ENCODE results near the gene ULK2.

DNA sequence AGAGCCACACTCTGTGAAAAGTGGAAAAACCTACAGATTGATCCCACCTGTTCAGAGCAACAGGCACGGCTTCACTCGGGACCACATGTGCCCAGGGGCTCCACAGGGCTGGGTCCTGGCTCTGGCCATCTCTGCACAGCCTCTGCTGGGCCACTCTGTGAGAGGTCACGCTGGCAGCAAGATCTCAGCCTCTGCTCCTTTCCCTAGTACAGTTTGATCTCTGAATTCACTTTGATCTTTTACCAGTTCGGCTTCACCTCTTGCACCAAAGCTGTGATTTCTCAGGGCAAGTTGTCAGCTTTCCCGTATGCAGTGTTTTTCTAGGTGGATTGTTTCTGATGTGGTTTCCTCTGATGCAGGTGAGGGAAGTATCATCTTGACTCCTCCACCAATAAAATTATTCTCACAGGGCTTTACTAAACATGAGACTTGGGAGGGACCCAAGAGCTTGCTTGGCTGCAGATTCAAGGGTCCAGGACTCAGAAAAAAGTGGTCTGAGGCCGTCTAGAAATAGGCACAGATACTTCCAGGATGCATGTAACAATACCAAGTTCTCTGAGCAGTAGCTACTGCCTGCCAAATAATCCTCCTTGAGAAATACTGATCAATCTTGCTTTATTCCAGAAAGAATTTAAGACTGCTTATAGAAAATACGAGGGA is 95.6 kb downstream of the ULK2 start:
- TF ChIP-seq BHLHE40 (IDR thresholded peaks at IDR 0.05; ENCODE audit: borderline replicate concordance) = no peak
- no peak for TF ChIP-seq FOXA1 (IDR thresholded peaks at IDR 0.05)
- TF ChIP-seq SP1 (IDR thresholded peaks at IDR 0.05) = no peak
- TF ChIP-seq ZNF384 (IDR thresholded peaks at IDR 0.05) = no peak
- TF ChIP-seq ELF4 (IDR thresholded peaks at IDR 0.05) = no peak
- TF ChIP-seq FOXK2 (IDR thresholded peaks at IDR 0.05) = no peak
- TF ChIP-seq, protein P1, sequence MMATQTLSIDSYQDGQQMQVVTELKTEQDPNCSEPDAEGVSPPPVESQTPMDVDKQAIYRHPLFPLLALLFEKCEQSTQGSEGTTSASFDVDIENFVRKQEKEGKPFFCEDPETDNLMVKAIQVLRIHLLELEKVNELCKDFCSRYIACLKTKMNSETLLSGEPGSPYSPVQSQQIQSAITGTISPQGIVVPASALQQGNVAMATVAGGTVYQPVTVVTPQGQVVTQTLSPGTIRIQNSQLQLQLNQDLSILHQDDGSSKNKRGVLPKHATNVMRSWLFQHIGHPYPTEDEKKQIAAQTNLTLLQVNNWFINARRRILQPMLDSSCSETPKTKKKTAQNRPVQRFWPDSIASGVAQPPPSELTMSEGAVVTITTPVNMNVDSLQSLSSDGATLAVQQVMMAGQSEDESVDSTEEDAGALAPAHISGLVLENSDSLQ (IDR thresholded peaks at IDR 0.05) = no peak
- TF ChIP-seq HDGF (IDR thresholded peaks at IDR 0.05; ENCODE audit: borderline replicate concordance) = no peak
- no peak for TF ChIP-seq FOXM1 (IDR thresholded peaks at IDR 0.05; ENCODE audit: borderline replicate concordance)
- TF ChIP-seq SUZ12 (IDR thresholded peaks at IDR 0.05) = no peak
- TF ChIP-seq ARNT (IDR thresholded peaks at IDR 0.05) = no peak

Data from HEK293T (cell line).